Stimulated activated CD8-positive, alpha-beta memory T cell treated with anti-CD3 and anti-CD28 coated beads, Interleukin-7, amount 100 ng/mL, for 24 hours (primary cell): Measurements from ENCODE around the gene USP4.
A peak's percentile ranks its signal among the peaks of the same experiment; 100 is the strongest.

Experiments
- DNase-seq: peaks from one replicate; pipeline ENCODE4 v3.0.0-alpha.2; 2020; ENCODE audit warnings: low read depth

USP4 gene

DNA sequence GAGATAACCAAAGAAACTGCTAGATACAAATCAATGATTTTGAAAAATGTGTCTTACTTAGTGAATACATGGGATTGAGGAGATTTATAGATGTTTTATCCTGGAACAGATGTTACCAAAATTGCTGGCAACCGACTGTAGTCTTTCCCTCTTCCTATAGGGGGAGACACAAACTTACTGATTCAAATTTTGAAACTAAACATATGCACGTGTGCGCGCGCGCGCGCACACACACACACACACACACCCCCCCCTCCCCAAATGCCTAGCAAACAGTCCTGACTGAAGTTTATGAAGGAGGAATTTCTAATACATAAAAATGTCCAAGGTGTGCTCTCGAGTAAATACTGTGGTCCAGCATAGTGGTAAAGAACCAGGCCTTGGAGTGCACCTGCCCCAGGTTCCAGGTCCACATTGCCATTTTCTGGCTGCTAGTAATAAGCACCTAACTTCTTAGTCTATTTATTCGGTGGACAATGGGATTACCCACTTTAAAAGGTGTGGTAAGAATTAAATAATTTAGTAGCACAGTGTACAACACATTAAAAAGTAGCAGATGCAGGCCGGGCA lies 44.3 kb downstream of the USP4 start:
- no peak for DNase-seq

DNA sequence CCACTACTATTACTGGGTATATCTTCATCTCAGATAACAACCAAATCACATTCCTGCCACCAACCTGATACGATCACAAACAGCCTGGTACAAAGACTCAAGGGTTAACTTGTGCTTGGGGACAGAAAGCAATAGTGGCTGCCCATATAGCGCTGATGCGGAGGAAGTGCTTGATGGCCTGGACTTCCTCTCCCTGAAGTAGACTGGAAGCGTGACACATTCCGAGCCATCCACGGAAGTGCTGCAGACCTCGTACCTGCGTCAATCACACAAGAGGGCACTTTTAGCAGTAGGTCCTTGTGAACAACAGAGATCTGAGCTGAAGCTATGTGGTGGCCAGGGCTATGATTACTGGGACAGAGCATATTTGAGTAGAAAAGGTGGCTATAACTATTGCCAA lies 45.5 kb downstream of the USP4 start:
- DNase-seq = no peak

DNA sequence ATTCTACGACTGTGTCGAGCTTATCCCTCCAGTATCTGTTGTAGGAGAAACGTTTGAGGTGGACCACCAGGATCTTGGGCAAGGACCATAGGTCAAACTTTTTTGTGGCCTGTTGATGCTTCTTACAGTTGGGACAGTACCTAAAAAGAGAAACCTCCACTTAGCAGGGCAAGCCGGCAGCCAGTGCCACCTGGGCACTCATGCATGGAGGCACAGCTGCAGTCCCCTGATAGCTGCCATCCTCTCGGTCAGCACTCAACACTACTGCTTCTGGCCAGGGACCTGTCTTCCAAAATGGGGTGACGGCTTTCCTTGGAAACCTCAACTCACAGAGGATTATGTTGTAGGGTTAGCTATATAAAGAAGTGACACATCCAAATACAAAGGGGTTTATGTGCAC lies 55.9 kb downstream of the USP4 start:
- no peak for DNase-seq

DNA sequence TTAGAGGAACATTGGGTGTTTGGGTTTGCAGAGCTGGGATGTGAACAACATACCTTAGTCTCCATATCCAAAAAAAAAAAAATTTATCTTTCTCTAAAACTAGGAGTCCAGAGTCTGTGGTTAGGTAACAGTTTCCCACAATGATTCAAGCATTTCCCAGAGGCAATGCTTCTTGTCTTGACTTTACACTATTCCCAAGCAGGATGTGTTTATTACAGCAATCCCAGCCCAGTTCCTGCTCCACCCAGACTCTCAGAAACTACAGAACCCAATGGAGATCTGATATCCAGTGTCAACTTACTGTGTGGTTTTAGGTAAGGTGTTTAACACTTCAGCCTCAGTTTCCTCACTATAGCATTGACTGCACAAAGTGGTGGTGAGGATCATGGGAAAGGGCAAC lies 60.5 kb downstream of the USP4 start:
- DNase-seq = no peak

DNA sequence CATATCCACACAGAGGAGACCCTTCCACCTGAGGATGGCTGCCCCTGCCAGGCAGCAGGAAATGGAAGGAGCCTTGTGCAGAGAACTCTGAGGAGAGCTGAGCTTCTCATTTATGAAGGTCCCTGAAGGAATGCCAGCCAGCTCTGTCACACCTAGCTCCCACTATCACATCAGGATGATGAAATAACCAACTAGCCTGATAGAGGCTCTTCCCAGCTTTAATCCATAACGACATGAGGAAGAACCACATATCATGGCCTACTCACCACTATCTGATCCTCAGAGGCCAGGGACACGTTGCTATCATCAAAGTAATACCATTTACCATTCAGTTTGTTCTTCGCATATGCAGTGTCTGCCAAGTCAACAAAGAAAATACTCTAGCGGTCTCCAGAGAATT lies 61.3 kb downstream of the USP4 start:
- no peak for DNase-seq

DNA sequence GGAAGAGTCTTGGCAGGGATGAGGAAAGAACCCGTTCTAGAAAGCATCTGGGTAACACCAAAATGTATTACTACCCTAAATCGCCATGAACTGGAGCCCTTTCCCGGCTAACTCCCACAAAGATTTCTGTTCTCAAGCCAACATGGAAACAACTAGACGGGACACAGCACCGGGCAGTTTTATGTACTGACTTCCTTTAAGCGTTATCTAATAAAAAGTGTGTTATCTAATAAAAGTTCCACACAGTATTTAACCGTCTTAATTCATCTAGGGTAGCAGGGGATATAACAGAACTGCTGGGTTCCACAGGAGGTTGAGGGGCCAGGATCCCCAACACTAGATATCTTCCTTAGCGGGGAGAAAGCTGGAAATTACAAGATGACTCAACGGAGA lies 62.5 kb downstream of the USP4 start:
- DNase-seq = no peak

DNA sequence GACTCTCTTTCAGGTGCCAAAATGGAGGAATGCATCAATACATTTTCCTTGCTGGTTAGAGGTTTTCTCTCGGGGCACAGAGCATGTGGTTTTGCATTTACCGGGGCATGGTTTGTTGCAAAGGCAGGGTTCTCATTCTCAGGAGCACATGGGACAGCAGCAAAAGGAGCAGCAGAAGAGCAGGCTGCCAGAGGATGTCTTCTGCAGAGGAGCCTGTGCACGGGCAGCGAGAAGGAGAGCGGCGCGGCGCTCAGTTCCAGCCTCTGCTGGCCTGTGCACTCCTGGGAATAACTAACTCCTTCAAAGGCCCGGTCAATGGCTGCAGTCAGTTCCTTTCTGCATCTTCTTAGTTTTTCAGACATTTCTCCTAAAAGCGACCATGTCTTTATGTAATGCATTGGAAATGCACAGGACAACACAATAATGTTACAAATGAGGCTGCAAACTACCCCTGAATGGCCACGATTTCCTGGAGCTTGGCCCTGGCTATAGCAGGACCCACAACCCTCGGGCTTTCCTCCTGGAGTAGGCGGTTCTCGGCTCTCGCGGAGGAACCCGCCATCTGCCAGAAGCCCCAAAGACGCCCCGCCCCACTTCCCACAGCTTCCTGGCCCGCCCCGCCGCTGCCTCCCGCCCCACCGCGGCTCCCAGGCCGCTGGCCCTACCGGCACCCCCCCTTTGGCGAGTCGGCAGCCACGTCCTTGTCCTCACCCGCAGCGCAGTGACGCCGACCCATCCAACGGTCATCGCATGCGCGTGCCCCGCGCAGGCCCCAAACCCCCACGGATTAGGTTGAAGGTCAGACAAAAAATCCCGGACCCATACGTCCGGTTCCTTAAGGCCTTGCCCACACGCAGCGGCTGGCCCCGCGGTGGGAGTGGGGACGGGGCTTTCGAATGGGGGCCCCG lies 63.1 kb downstream of the USP4 start, which contains the start of gene C3orf62:
C3orf62 (minus strand) TSS at position 758 of the 908 bp plus-strand sequence; CDS start at position 398, 360 bp downstream.
- DNase-seq = peak; percentile 57

DNA sequence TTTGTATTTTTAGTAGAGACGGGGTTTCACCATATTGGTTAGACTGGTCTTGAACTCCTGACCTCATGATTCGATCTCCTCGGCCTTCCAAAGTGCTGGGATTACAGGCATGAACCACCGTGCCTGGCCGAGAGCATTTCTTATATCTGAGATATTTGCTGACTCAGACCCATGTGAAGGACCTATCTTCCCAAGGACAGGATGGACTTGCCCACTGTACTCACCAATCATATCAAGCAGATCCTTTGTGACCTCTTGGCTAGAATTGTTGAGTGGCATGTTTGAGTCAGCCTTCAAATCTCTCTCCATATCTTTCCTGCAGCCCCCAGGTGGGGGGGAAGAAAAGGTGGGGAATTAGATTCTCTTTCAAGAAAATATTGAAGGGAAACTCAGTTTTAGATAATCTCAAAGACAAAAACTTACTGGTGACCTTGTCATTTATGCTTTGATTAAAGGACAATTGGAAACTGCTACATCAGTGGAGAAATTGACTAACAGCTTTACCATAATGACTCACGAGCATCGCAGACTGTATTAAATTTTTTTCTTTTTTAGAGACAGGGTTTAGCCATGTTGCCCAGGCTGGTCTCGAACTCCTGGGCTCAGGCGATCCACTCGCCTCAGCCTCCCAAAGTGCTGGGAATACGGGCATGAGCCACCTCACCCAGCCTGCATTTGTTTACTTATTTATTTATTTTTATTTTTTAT lies 65.9 kb downstream of the USP4 start:
- DNase-seq = no peak

DNA sequence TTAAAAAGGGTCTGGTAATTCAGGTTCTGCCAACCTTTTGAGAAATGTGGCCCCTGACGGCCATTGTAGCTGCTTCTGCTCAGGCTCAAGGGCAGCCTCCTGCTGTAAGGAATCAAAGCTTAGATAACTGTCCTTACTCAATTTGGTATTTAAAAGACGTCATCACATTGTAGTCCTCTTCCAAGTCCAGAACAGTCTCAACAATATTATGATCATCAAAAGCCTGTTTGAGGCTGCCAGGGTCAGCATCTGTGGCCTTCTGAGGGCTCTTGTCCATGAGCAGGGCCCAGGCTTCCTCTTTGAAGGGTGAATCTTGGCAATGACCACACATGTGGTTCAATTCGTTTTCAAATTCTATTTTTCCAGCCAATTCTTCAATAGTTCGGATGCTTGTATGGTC lies 68.8 kb downstream of the USP4 start:
- no peak for DNase-seq

DNA sequence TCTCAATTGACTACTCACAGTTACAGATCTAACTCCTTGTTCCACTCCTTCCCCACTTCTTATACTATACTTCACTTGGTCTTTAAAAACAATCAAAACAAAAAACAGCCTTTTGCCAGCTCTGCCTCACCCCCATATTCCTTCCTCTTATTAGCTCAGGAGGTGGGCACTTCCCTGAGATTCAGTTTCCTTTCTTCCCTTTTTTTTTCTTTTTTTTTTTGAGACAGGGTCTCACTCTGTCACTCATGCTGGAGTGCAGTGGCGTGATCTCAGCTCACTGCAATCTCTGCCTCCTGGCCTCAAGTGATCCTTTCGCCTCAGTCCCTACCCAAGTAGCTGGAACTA lies 69.7 kb downstream of the USP4 start:
- DNase-seq = no peak

DNA sequence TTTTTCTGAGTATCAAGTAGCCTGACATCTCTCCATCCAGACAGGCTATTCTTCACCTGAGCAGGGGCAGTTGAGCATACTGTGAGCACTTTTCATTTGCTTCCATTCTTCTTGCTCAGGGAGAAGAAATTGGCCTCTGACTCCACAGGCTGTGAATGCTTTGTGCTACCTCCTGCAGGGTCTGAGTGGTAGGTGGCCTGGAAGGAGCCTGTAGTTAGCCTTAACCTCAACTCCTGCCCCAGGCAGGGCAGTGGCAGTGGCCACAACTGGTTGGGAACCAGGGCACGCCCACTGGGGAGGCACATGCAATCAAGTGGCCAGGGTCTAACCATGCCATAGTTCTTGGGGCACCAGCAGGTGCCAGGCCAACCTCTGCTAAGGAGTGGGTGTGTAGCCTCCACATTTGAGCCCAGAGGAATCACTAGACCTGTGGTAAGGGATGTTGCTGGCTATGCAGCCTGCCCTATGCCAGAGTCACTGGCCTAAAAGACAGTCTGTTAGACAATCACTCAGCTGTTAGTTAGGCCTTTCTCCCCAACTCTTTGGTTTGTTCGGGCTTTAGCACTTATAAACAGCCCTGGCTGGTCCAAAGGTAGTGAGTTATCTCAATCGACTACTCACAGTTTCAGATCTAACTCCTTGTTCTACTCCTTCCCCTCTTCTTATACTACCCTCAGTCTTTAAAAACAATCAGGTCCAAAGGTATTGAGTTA lies 70.3 kb downstream of the USP4 start:
- DNase-seq = no peak

DNA sequence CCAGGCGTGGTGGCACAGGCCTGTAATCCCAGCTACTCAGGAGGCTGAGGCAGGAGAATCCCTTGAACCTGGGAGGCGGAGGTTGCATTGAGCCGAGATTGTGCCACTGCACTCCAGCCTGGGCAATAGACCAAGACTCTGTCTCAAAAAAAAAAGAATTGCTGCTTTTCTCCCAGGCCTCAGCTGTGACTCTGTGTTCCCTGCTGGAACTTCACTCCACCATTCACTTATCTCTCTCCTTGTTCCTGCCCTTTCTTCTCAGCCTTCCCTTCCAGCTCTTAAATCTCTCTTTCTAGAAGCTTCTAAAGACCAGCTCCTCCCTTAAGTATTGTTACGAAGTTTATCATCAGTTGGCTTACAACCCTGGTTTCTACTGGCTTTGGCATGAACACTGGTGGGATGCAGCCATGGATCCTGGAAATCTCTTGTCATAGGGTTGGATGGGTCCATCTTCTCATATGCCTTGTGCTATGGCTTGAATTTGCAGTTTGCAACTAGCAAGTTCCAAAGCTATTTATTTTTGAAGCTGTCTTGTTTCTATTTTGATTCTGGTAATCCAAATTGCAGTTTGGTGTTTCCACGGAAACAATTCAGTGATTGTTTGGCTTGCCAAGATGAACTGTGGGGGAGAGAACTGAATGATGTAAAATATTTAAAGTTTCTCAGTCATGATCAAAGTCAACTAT lies 73.3 kb downstream of the USP4 start:
- DNase-seq = no peak

DNA sequence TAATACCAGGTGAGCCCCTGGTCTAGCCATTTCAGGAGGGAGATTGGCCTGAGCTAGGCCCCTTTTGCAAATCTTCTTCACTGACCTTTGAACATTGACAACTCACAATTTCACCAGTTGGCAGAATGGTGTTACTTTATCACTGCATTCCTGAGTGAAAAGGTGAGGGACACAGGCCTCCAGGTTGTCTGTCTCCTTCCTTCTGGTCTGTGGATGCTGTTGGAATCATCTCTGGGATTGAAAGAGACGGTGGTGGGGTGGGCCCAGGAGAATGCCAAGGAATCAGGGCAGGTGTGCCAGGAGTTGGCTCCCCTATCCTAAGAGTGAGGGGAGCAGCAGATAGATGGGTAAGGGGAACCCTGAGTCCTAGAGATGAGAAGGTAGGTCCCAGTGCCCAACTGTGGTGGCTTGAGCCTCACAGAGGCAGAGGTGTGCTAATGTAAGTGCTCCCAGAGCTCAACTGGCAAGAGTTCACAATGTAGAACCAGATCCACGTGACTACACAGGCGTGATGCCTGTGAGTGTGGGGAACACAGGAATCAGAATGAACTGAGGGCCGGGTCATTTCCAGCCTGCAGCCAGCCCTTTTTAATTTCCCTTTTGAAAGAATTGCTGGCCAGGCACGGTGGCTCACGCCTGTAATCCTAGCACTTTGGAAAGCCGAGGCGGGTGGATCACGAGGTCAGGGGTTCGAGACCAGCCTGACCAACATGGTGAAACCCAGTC lies 74.0 kb downstream of the USP4 start:
- no peak for DNase-seq

DNA sequence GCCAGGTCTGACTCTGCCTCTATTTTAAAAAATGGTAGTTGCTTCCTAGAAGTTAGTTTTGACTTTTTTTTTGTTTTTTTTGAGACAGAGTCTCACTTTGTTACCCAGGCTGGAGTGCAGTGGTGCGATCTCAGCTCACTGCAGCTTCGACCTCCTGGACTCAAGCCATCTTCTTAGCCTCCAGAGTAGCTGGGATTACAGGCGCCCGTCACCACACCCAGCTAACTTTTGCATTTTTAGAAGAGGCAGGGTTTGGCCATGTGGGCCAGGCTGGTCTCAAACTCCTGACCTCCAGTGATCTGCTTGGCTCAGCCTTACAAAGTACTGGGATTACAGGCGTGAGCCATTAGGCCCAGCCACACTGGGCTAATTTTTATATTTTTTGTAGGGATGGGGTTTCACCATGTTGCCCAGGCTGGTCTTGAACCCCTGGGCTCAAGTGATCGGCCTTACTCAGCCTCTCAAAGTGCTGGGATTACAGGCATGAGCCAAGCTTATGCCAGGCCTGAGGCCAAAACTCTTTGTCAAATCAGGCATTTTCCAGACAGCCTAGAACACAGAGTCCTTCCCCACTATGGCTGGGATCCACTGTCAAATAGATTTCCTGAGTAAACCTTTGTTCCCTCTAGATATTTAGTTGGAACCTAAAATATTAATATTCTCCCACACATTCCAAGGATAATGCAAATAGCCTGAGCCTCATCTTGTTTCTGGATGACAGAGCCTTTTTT lies 76.5 kb downstream of the USP4 start:
- DNase-seq = no peak

DNA sequence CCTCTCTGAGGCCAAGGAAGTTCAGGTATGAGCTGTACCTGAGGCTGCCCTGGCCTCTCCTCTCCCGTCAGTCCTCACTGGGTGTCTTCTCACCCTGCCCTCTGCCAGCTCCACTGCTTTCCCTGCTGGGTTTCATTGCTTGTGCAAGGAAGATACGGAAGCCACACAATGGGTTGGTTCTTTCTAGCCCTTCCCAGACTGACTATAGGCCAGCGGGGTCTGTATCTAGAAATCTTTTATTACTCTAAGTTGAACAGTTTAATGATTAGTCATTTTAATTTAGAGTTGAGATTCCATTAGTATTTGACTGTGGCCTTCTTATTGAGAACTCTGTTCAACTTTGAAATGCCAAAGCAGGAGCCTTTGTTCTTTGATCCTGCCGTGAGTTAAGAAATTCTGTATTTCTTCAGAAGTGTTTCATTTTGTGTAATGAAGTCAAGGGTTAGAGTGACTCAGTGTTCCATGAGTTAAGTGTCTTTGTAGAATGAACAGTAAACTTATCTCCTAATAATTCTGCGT lies 79.0 kb downstream of the USP4 start:
- no peak for DNase-seq

DNA sequence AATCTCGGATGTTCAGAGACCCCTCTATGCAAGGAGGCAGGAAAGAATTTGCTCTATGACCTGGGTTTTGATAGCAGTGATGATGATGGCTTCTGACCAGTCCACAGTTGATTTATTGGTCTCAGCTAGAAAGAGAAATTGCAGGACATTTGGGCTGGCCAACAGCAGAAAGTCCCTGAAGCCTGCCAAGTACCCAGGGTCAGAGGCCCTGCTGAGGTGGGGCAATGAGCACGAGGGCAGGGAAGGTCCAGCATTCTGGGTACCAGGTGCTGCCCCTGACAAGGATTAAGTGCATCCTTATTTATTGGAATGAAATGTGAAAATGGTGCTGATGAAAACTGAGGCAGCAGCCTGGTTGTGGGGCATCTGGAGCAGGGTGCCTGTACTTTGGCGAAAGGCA lies 82.7 kb downstream of the USP4 start:
- no peak for DNase-seq

DNA sequence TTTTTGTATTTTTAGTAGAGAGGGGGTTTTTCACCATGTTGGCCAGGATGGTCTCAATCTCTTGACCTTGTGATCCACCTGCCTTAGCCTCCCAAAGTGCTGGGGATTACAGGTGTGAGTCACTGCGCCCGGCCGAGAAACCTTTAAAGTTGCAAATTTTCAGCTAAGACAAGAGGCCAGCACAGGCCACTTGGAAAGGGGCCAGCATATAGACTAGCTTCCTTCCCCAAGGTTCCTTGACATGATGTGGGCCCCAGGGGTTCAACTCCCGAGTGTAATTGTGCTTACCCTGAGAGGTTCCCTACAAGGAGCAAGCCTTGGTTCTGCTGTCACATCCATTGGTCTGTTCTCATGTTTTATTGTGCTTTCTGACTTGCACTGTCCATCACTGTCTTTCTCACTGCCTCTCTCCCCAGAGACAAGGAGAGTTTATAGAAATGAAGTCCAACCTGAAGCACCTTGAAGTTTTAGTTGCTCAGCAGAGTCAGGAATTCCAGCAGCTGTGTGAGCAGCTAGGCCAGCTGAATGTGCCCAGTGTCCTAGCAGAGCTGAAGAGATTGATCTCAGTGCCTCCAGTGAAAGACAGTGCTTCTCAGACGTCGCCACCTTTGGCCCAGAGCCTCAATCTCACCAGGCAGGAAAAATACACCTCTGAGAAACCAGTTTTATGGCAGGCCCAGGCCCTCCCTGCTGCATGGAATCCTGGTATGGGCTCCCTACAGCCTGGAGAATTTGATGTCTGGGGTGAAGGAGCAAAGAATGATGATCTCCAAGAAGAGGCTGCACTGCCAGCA lies 83.9 kb downstream of the USP4 start:
- DNase-seq = no peak

DNA sequence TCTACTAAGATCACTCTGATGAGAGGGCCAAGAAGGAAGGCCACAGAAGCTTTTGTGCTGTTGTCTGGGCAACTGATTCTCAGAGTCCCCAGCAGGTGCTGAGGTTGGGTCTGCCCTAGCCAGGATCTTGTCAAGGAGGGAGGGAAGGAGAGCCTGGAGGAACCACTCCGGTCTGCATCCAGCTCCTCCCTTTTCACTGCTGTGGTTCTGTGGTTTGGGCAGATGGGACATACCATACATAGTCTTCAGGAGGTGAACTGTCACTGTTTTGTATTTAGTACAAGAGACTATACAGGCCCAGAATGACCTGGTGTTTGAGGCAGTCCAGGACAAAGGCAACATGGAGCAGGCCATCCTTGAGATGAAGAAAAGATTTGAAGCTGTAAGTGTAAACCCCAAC lies 84.7 kb downstream of the USP4 start:
- DNase-seq = no peak

DNA sequence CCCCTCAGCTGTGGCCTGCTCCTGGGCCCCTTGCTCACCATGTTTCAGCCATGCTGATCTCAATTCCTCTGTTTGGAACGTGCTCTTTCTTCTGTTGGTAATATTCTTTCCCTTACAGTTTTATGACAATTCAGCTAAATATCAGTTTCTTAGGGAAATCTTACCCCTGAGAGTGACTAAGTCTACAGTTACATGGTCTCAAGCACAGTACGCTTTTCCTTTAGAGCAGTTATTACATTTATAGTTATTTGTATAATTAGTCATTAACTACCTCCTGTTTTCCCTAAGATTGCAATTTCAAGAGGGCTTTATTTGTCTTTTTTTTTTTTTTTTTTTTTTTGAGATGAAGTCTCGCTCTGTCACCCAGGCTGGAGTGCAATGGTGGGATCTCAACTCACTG lies 86.3 kb downstream of the USP4 start:
- DNase-seq = no peak

DNA sequence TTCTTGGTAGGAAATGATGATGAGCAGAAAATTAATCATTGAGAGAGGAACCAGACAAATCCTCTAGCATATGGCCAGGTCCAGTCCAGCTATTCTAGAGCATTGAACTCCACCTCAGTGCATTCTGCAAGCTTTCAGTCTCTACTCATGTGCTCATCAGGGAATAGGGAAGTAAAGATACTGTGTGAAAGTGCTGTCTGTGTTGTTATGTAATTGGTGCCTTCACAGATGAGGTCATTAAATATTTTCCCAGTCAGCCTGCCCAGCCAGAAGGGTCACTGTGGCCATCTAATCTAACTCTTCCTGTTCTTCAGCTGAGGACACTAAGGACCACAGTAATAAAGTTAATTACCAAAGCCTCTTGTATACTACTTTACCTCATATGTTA lies 91.0 kb downstream of the USP4 start:
- no peak for DNase-seq
